Measurements from ENCODE around the gene MAGI1. TPM values are rescaled to one million over a fixed set of nuclear protein-coding genes. Genes with fewer than 3 reads are reported as not detected.

Gene MAGI1
- total RNA-seq, 3 donors from 2014 or later (not counting 1 experiment from before 2014, with no cell fraction given): not detected

DNA sequence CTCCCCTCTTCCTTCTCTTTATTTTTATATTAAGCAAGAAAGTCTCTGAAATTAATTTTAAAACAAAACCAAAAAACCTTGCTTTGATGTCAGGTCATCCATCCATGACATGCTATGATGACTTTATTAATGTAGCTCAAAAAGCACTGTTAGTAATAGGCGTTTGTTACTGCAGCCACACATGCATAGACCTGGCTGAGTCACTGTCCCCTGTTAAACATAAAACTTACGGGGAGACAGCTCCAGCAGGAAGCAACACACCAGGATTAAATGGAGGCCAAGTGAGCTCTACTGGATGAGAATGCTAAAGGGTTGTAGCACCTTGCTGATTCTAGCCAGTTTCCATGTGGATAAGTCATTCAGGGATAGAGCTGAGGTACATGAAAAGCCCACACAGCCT is 661.1 kb downstream of the MAGI1 start:
- intact Hi-C loops (cut with micrococcal nuclease): no loop called here
- no peak for DNase-seq
- no peak for ATAC-seq
- Histone ChIP-seq H3K36me3 (ENCODE audit: control insufficient read depth, insufficient read depth, low read length) (no peaks in the 10 kb centered on the region), H3K27ac (ENCODE audit: low read length) (no peak overlapping the region), H3K9me3 (ENCODE audit: control insufficient read depth, insufficient read depth, low read length) (peaks cover 3% of the 10 kb centered on the region), H3K4me1 (ENCODE audit: control insufficient read depth, insufficient read depth, low read length) (no peaks in the 10 kb centered on the region), H3K27me3 (ENCODE audit: control insufficient read depth, insufficient read depth, low read length) (no peaks in the 10 kb centered on the region), H3K4me3 (ENCODE audit: low read length) (no peak overlapping the region)
- TF ChIP-seq, protein P1, sequence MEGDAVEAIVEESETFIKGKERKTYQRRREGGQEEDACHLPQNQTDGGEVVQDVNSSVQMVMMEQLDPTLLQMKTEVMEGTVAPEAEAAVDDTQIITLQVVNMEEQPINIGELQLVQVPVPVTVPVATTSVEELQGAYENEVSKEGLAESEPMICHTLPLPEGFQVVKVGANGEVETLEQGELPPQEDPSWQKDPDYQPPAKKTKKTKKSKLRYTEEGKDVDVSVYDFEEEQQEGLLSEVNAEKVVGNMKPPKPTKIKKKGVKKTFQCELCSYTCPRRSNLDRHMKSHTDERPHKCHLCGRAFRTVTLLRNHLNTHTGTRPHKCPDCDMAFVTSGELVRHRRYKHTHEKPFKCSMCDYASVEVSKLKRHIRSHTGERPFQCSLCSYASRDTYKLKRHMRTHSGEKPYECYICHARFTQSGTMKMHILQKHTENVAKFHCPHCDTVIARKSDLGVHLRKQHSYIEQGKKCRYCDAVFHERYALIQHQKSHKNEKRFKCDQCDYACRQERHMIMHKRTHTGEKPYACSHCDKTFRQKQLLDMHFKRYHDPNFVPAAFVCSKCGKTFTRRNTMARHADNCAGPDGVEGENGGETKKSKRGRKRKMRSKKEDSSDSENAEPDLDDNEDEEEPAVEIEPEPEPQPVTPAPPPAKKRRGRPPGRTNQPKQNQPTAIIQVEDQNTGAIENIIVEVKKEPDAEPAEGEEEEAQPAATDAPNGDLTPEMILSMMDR (IDR thresholded peaks at IDR 0.05): no peak
- no peaks in the 10 kb centered on the region for H3K27me3 Mint-ChIP-seq (ENCODE audit: low read depth in 2 of 2)
- H3K4me3 Mint-ChIP-seq: no peak overlapping the region
- 84% methylated on average over 2 of the region's 2 CpGs for WGBS (ENCODE audit: insufficient coverage)
- H3K4me1 Mint-ChIP-seq: no peaks in the 10 kb centered on the region
- no peaks in the 10 kb centered on the region for H3K36me3 Mint-ChIP-seq
- no peak overlapping the region for H3K27ac Mint-ChIP-seq
- peaks cover 4 to 20% of the 10 kb centered on the region in 2 donors for H3K9me3 Mint-ChIP-seq

DNA sequence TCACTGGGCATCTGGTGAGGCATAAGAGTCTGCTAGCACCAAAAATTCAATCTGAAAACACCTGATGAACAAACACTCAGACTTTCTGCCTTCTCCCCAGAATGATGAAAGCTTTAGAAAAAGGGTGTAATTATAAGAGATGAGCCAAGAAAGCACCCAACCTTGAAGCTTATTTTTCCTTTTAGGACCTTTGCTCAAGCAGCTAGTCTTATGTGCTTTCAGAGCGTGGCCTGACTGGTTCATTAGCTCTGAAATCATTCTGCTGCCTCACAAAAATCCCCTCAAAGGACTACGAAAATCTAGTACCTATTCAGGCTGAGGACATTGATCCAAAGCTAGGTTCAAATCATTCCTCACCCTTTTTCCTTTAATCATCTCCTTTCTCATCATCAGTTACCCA is 662.3 kb downstream of the MAGI1 start:
- Mint-ChIP-seq H3K27ac (no peak overlapping the region), H3K9me3 (peaks cover 6 to 23% of the 10 kb centered on the region in 2 donors), H3K36me3 (no peaks in the 10 kb centered on the region), H3K27me3 (ENCODE audit: low read depth in 2 of 2) (no peaks in the 10 kb centered on the region), H3K4me1 (no peaks in the 10 kb centered on the region), H3K4me3 (no peak overlapping the region)
- 62% methylated on average over 2 of the region's 2 CpGs for WGBS (ENCODE audit: insufficient coverage)
- intact Hi-C loops (cut with micrococcal nuclease): no loop called here
- no peak overlapping the region for H3K27ac ChIP-seq (ENCODE audit: low read length)
- no peaks in the 10 kb centered on the region for H3K27me3 ChIP-seq (ENCODE audit: control insufficient read depth, insufficient read depth, low read length)
- H3K4me3 ChIP-seq (ENCODE audit: low read length): no peak overlapping the region
- TF ChIP-seq, protein P1 (IDR thresholded peaks at IDR 0.05): no peak
- ATAC-seq (no peak), DNase-seq (no peak)
- H3K36me3 ChIP-seq (ENCODE audit: control insufficient read depth, insufficient read depth, low read length): no peaks in the 10 kb centered on the region
- H3K4me1 ChIP-seq (ENCODE audit: control insufficient read depth, insufficient read depth, low read length): no peaks in the 10 kb centered on the region
- H3K9me3 ChIP-seq (ENCODE audit: control insufficient read depth, insufficient read depth, low read length): peaks cover 3% of the 10 kb centered on the region

DNA sequence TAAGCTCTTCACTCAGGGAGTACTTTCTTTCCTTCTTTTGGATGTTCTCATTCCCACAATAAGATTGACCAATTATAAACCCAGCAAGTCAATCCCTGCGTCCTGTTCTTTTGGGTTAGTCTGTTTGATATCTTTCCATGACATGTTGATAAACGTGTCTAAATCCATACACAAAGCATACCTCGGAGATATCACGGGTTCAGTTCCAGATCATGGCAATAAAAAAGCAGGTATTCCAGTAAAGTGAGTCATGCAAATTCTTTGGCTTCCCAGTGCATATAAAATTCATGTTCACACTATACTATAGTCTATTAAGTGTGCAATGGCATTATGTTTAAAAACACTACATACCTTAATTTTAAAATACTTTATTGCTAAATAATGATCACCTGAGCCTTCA is 667.7 kb downstream of the MAGI1 start:
- H3K4me3 ChIP-seq (ENCODE audit: low read length): no peak overlapping the region
- H3K4me1 ChIP-seq (ENCODE audit: control insufficient read depth, insufficient read depth, low read length): no peaks in the 10 kb centered on the region
- Mint-ChIP-seq H3K4me3 (no peak overlapping the region), H3K9me3 (peaks cover 8 to 21% of the 10 kb centered on the region in 2 donors), H3K4me1 (no peaks in the 10 kb centered on the region), H3K36me3 (no peaks in the 10 kb centered on the region), H3K27ac (no peak overlapping the region), H3K27me3 (ENCODE audit: low read depth in 2 of 2) (no peaks in the 10 kb centered on the region)
- DNase-seq (no peak), ATAC-seq (no peak)
- no peaks in the 10 kb centered on the region for H3K9me3 ChIP-seq (ENCODE audit: control insufficient read depth, insufficient read depth, low read length)
- no peaks in the 10 kb centered on the region for H3K36me3 ChIP-seq (ENCODE audit: control insufficient read depth, insufficient read depth, low read length)
- no peaks in the 10 kb centered on the region for H3K27me3 ChIP-seq (ENCODE audit: control insufficient read depth, insufficient read depth, low read length)
- intact Hi-C loops (cut with micrococcal nuclease): no loop called here
- no peak overlapping the region for H3K27ac ChIP-seq (ENCODE audit: low read length)
- TF ChIP-seq, protein P1 (IDR thresholded peaks at IDR 0.05): no peak
- WGBS (ENCODE audit: insufficient coverage): 93% methylated on average over 4 of the region's 4 CpGs

DNA sequence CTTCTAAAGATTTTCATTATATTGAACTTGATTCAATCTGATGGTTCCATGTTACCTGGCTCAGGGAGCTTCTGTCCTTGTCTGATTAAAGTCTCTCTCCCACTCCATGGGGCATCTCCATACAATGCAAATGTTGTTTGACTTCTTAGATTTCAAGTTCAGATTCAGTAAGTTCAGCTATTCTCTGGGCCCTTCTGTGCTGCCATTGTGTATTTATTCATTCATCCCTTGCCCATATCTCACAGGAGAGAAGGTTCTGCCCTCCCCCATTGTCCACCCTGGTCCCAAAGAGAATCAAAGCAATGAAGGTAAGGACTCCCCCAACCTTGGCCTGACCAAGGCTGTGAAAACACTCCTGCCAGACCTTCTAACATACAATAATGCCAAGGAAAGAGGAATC is 669.9 kb downstream of the MAGI1 start:
- ATAC-seq: no peak
- H3K9me3 Mint-ChIP-seq: peaks cover 9 to 19% of the 10 kb centered on the region in 2 donors

More for the DNA sequence above, 669.9 kb downstream of the MAGI1 start:
- no peaks in the 10 kb centered on the region for H3K27me3 Mint-ChIP-seq (ENCODE audit: low read depth in 2 of 2)
- Histone ChIP-seq H3K27ac (ENCODE audit: low read length) (no peak overlapping the region), H3K4me3 (ENCODE audit: low read length) (no peak overlapping the region), H3K4me1 (ENCODE audit: control insufficient read depth, insufficient read depth, low read length) (no peaks in the 10 kb centered on the region), H3K36me3 (ENCODE audit: control insufficient read depth, insufficient read depth, low read length) (no peaks in the 10 kb centered on the region), H3K9me3 (ENCODE audit: control insufficient read depth, insufficient read depth, low read length) (no peaks in the 10 kb centered on the region), H3K27me3 (ENCODE audit: control insufficient read depth, insufficient read depth, low read length) (no peaks in the 10 kb centered on the region)
- H3K4me1 Mint-ChIP-seq: no peaks in the 10 kb centered on the region
- no peak overlapping the region for H3K27ac Mint-ChIP-seq
- no peaks in the 10 kb centered on the region for H3K36me3 Mint-ChIP-seq
- intact Hi-C loops (cut with micrococcal nuclease): no loop called here
- DNase-seq: no peak
- TF ChIP-seq, protein P1 (IDR thresholded peaks at IDR 0.05): no peak
- H3K4me3 Mint-ChIP-seq: no peak overlapping the region

All from natural killer cell (primary cell).